GM10847 (cell line): ENCODE measurements around the gene TIAM1.

Experiments
- POLR2A ChIP-seq: IDR thresholded peaks from 2 replicates; pipeline ENCODE4 v1.6.1; 2011; ENCODE audit not compliant: insufficient read length; ENCODE audit errors: extremely low read depth

The TIAM1 gene

GRCh38 chr21:31140676-31141075 lies 203.4 kb downstream of the TIAM1 start:
- no peak for TF ChIP-seq POLR2A

- TF ChIP-seq POLR2A, result no peak
Measured at GRCh38 chr21:31140025-31140424, 204.0 kb downstream of the TIAM1 start.

DNA sequence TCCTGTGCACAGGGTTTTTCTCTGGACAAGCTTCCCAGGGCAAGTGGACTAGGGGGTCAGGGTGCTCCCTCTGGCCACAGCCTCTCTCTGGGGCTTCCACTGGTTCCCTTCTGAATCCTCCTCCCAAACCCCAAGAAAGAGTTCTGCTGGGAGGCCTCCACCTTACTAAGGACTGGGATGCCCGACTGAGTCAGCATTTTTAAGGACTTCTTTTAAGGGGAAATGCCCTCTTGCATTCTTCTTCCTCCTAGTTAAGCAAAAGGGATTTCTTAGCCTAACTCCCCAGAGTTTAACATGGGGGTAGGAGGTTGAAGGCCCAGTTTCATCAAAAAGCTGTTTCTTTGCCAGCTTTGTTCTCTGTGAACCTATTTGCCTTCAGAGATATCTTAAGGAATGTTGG lies 206.1 kb downstream of the TIAM1 start:
- no peak for TF ChIP-seq POLR2A

DNA sequence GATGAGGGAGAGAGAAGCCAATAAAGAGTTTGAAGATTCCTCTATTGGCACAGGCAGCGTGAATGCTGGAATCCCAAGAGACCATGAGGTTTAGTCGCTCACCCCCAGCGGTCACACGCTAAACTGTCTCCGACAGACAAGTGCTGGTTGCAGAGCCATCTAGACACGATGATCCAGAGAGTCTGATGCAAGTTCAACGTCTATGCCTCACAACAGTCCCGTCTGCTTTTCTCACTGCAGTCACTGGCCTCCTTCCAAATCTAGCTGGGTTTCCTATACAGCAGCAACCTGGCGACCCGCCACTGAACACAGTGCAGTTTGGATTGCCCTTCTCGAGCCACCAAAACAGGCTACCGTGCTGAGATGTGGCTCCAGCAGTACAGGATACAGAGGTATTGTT lies 207.2 kb downstream of the TIAM1 start:
- no peak for TF ChIP-seq POLR2A

DNA sequence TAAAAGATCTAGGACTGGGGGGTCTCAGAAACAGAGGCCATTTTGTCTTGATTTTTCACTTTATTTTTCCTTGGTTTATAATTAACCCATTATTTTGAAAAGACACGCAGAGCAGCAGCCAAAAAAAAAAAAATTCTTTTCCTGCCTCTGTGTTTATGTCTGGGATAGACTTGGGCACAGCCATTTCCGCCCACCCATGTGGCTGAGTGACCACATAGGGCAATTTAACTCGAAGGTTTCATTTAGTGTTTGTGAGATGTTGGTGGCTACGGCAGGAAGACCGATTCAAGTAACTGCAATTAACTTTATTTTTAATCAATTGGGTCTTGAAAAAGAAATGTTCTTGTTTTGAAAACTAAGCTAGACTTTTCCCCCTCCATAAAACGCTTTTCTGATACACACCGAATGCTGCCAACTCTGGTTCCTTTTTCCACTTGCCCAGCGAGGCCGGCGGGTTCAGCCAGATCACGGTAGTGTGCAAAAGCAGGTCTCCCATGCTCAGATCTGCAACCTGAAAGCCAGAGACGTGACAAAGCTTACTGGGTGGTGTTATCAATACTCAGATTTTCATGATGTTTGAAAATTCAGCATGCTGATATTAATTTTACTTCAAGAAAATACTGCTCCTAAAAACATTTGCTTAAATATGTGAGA lies 208.4 kb downstream of the TIAM1 start:
- no peak for TF ChIP-seq POLR2A

DNA sequence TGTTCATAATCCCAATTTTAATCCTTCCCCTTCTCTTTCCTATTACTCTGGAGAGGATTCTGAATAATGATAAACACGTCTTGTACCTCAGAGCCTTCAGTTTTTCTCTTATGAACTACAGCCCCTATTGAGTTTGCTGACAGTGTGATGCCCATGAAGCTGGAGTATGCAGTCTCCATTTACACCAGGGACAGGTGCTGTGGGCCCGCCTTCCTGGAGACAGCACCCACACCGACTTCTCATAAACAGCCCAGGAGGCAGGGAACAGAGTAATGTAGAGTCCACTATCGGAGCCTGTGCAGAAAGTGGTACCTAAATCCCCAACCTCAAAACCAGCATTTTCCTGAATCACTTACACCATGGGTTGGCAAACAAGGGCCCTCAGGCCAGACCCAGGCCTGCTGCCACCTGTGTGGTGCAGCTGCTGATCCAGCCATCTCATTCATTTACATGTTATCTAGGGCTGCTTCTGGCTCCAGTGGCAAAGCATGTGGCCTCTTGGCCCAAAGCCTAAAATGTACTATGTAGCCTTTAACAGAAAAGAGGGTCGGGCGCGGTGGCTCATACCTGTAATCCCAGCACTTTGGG lies 210.7 kb downstream of the TIAM1 start:
- TF ChIP-seq POLR2A, result no peak

GRCh38 chr21:31132574-31133242 lies 211.4 kb downstream of the TIAM1 start:
- no peak for TF ChIP-seq POLR2A

DNA sequence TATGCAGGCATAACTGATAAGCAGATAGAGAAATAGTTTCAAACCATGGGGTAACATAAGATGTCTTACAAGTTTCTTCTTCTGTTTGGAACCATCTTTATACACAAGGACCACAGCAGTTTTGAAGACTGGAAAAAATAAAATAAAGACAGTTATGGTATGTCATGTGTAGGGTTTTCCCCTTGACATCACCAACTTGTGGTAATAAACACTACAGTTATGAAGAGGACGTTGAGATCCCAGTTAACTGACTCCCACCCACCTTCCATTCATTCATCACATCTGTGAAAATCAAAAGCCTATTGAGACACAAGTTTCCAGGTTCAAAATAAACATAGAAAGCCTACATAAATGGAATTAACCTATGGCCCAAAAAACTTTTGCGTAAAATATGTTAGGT lies 213.2 kb downstream of the TIAM1 start:
- no peak for TF ChIP-seq POLR2A

DNA sequence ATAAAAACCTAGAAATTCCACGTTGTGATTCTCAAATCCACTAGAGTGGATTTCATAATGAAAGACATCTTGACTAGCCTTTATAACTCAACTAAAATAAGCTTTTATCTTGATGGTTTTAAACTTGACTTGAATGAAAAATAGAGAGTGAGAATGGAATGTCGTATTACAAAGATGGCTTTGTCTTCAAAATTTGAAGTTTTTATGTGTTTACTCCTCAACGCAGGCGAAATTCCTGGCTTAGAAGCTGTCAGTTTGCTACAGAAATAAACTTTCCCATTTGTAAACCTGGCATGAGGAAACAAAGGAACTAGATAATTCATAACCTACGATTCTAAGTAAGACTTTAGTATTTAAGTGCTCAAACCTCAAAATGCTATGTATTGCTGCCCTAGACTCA lies 215.8 kb downstream of the TIAM1 start:
- TF ChIP-seq POLR2A, result no peak

DNA sequence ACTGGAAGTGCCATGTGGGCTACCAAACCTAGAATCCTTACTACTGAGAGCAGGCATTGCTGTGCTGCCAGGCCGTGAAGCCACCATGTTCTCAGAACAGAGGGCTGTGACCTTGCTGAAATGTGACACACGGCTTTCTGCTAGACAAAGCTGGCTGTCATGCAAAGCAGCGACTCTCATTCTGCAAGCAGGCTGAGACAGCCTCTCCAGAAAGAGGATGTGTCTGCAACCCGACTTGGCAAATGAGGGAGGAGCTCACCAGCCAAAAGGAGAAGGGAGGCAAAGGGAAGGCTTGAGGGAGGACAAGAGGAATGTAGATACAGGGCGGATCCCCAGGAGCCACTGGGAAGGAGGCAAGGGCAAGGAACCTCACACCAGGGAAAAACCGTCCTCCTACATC lies 220.1 kb downstream of the TIAM1 start:
- no peak for TF ChIP-seq POLR2A

GRCh38 chr21:31119199-31119598 lies 224.9 kb downstream of the TIAM1 start:
- no peak for TF ChIP-seq POLR2A

DNA sequence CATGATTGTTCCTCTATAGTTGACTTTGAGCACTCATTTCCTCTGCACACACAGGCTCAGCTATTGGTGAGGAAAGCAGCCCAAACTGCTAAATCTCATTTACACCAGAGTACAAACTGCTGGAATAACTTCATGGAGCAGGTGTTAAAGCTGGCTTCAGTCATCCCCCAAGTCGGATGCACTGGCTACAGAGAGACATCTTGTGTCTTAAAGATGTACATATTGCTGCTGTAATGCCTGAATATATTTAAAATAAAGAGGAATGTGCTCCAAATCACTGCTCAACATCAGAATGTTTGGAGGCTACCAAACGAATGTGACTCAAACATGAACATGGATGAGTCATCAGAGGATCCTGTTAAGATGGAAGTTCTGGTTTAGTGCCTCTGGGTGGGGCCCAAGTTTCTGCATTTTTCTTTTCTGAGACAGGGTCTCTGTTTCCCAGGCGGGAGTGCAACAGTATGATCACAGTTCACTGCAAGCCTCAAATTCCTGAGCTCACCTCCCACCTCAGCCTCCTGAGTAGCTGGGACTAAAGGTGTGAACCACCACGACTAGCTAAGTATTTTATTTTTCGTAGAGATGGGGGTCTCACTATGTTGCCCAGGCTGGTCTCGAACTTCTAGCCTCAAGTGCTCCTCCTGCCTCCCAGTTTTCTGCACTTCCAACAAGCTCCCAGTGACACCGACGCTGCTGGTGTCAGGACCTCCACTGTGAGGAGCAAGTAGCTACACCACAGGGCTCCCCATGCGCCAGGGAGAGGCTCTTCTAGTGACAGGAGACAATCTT lies 226.7 kb downstream of the TIAM1 start:
- TF ChIP-seq POLR2A, result no peak

- TF ChIP-seq POLR2A, result no peak
Measured at GRCh38 chr21:31115249-31115648, 228.8 kb downstream of the TIAM1 start.

DNA sequence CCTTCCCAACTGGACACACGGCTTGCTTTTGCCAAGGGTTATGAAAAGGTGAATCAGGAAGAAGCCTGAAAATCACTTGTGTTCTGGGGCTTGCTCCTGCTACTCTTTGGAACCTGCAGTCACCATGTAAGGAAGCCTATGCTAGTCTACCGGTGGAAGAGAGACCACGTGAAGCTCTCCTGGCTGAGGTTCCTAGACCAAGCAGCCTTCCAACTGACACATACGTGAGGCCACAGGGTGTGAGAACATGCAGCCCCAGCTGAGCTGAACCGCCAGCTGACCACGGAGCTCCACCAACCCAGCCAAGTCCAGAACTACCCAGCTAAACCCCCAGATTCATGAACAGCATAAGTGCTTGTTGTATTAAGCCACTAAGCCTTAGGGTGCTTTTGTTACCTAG lies 233.0 kb downstream of the TIAM1 start:
- no peak for TF ChIP-seq POLR2A

GRCh38 chr21:31110430-31110829 lies 233.6 kb downstream of the TIAM1 start:
- TF ChIP-seq POLR2A, result no peak

DNA sequence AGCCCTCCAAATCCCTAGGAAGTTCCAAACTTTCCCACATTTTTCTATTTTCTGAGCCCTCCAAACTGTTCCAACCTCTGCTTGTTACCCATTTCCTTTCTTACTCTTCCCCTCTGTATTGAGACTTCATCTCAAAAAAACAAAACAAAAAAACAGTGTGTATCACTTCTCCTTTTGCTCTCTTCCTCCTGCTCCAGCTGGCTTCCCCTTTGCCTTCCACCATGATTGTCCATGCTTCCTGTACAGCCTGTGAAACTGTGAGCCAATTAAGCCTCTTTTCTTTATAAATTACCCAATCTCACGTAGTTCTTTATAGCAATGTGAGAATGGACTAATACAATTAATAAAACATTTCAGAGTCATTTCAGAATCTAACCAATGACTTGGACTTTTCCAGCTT lies 236.2 kb downstream of the TIAM1 start:
- no peak for TF ChIP-seq POLR2A
